ENCODE results near the gene ATOX1.

ATOX1 gene

GRCh38 chr5:151697452-151697851 is 61.0 kb downstream of the ATOX1 start:
- TF ChIP-seq CTCF (conservative IDR thresholded peaks at IDR 0.05; ENCODE audit: low read length), result no peak
- DNase-seq (ENCODE audit: low read depth), result peak; percentile 58
- H3K4me3 ChIP-seq (ENCODE audit: low read length), result peak overlapping the region; percentile 40

GRCh38 chr5:151696470-151697061 is 61.9 kb downstream of the ATOX1 start:
- peak; percentile 100 for DNase-seq (ENCODE audit: low read depth)
- no peak for TF ChIP-seq CTCF (conservative IDR thresholded peaks at IDR 0.05; ENCODE audit: low read length)
- peak overlapping the region; percentile 55 for H3K4me3 ChIP-seq (ENCODE audit: low read length)

- no peak for TF ChIP-seq CTCF (conservative IDR thresholded peaks at IDR 0.05; ENCODE audit: low read length)
- DNase-seq (ENCODE audit: low read depth), result no peak
- H3K4me3 ChIP-seq (ENCODE audit: low read length), result no peak overlapping the region
Measured at GRCh38 chr5:151695464-151695863, 63.0 kb downstream of the ATOX1 start.

GRCh38 chr5:151694035-151694485 is 64.4 kb downstream of the ATOX1 start:
- no peak for TF ChIP-seq CTCF (conservative IDR thresholded peaks at IDR 0.05; ENCODE audit: low read length)
- H3K4me3 ChIP-seq (ENCODE audit: low read length), result no peak overlapping the region
- DNase-seq (ENCODE audit: low read depth), result peak; percentile 50

All from AG10803 (cell line).